HTERT RPE-1 (cell line): ENCODE data around the gene FGL2.
"Not testable (repeated sequence)": the region's sequence is repeated elsewhere in the genome, so short reads cannot be mapped to it uniquely, and the experiment has no call there.

Experiments
- in situ Hi-C: fragments of 300-500 bp; cut with MboI; formaldehyde crosslinking; loops from 4 replicates; pipeline ENCODE4 v1.14.3; 2020; ENCODE audit warnings: low sequenced_read_pairs

FGL2 gene

DNA sequence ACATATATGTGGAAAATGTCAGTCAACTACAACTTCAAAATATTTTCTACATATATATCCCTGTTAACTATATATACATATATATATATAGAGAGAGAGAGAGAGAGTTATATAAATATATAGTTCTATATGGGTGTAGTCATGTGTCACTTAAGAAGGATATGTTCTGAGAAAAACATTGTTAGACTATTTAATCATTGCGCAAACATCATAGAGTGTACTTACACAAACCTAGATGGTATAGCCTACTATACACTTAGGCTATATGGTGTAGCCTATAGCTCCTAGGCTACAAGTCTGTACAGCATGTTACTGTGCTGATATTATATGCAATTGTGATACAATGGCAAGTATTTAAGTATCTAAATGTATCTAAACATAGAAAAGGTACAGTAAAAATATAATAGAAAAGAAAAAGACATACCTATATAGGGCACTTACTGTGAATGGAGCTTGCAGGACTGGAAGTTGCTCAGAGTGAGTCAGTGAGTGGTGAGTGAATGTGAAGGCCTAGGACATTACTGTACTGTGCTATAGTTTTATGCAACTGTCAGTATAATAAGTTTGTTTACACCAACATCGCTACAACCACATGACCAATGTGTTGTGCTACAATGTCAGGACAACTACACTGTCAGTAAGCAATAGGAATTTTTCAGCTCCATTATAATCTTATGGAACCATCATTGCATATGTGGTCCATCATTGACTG lies 18.0 kb upstream of the FGL2 start:
- in situ Hi-C loops: no loop called here

DNA sequence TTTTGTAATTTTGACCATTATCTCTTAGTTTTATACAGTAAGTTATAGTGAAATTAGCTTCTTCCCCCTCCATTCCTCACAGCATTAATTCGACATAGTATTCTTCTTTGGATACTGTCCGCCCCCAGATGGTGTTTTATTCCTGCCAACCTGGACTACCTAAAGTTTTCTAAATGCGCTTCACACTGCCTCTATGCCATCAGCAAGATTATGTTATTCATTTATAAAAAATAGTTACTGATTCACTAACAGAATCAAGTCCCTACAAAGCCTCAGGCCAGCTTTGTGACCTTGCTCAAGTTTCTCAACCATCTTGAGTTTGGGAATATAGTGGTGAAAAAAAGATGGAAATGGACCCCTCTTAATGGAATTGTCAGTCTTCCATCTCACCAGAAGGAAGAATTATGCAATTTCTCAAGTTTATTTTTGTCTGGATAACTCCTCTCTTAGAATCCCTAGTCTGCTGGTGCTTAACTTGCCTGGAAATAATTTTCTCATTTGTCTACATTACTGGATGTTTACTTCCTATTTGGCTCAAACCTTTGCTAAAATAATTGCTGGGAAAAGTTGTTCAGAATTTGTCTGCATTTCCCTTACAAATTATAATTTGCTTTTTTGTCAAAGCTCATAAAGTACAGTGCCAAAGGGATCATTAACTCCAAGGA lies 16.7 kb upstream of the FGL2 start:
- in situ Hi-C loops: no loop called here

DNA sequence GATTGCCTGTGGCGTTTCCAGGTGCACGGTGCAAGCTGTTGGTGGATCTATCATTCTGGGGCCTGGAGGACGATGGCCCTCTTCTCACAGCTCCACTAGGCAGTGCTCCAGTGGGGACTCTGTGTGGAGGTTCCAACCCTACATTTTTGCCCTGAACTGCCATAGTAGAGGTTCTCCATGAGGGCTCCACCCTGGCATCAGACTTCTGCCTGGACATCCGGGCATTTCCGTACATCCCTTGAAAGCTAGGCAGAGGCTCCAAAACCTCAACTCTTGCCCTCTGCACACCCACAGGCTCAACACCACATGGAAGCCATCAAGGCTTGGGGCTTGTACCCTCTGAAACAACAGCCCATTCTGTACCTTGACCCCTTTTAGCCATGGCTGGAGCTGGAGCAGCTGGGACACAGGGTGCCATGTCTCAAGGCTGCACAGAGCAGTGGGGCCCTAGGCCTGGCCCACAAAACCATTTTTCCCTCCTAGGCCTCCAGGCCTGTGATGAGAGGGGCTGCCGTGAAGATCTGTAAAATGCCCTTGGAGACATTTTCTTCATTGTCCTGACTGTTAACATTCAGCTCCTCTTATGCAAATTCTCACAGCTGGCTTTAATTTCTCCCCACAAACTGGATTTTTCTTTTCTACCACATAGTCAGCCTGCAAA lies 10.0 kb upstream of the FGL2 start:
- in situ Hi-C loops: no loop called here

GRCh38 chr7:77208416-77208815 lies 8.8 kb upstream of the FGL2 start:
- in situ Hi-C loops: no loop called here

- in situ Hi-C loops: no loop called here
Measured at GRCh38 chr7:77205706-77206105, 6.1 kb upstream of the FGL2 start.

DNA sequence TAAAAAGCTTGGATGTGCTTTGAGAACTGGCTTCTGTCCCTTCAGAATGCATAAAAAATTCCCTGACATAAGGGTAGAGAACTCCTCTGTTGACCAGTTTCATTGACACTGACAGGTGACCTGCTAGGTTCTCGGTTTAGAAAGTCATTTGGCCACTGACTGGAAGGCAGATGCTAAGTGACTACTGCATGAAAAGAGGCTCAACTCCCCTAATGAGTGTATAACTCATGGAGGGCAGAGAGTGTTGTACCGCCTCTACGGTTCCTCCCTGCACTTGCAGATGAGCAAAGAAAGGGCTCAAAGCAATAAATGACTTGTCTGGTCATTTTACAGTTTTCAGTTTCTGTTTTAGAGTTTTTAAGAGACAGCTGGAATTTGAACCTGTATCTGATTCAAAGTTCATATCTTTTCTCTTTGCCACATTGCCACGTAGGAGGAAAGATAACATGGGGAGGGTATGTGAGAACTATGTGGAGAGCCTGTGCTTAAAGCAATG lies 2.9 kb upstream of the FGL2 start:
- in situ Hi-C loops: no loop called here

- in situ Hi-C loops: no loop called here
Measured at GRCh38 chr7:77200542-77200941, 923 bp upstream of the FGL2 start.

DNA sequence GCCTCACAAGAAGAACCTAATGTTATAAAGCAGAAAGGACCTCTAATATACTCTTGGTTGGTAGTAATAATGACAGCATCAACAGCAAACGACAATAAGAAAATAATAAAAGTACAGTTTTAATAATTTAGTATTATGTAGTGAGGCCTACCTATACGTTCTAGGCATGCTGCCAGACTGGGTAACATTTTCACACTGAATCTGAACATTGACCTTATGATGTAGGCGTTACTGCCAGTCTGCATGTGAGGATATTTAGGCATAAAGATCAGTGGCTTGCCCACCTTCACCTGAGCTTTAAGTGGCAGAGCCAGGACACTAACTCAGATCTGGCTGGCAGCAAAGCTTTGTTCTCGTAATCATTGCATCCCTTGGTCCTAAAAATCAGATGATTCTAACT lies 2.5 kb downstream of the FGL2 start:
- in situ Hi-C loops: no loop called here

- in situ Hi-C loops: no loop called here
Measured at GRCh38 chr7:77188731-77189437, 10.7 kb downstream of the FGL2 start.

DNA sequence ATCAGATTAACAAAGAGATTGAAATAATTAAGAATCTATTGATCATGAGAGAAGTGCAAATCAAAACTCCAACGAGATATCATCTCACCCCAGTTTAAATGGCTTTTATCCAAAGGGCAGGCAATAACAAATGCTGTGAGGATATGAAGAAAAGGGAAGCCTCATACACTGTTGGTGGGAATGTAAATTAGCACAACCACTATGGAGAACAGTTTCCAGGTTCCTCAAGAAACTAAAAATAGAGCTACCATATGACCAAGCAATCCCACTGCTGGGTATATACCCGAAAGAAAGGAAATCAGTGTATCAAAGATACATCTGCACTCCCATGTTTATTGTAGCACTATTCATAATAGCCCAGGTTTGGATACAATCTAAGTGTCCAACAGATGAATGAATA lies 13.8 kb downstream of the FGL2 start:
- in situ Hi-C loops: no loop called here

DNA sequence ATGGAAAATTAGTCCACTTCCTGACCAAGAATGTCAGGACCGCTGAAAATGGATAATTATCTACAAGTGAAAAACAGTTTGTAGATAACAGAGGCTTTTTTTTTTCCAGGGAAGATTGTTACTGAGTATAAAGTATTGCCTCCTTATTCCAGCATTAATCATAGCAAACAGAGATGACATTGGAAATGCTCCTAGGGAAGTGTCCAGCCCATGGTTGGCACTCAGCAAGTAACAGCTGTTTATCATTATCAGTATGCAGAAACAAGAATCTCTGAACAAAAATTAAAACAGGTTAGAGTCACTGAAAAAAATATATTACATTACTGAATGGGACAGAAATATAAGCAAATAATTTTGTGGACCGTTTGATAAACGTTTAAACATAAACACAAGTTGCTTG lies 14.6 kb downstream of the FGL2 start:
- in situ Hi-C loops: no loop called here

GRCh38 chr7:77184463-77184862 lies 15.2 kb downstream of the FGL2 start:
- in situ Hi-C loops: no loop called here

DNA sequence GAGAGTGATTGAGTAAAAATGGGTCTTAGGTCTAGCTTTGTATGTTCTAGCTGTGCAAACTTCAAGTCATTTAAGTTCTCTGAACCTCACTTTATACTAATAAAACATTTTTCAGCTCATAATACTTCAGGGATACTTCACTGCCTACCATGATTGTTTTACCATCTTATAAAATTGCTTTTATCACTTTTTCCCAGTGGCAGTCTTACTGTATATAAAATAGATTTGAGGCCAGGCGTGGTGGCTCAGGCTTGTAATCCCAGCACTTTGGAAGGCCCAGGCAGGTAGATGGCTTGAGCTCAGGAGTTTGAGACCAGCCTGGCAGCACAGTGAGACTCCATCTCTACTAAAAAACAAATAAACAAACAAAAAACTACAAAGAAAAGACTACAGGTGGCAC lies 17.4 kb downstream of the FGL2 start:
- in situ Hi-C loops: no loop called here

- in situ Hi-C loops: no loop called here
Measured at GRCh38 chr7:77181734-77182133, 17.9 kb downstream of the FGL2 start.

DNA sequence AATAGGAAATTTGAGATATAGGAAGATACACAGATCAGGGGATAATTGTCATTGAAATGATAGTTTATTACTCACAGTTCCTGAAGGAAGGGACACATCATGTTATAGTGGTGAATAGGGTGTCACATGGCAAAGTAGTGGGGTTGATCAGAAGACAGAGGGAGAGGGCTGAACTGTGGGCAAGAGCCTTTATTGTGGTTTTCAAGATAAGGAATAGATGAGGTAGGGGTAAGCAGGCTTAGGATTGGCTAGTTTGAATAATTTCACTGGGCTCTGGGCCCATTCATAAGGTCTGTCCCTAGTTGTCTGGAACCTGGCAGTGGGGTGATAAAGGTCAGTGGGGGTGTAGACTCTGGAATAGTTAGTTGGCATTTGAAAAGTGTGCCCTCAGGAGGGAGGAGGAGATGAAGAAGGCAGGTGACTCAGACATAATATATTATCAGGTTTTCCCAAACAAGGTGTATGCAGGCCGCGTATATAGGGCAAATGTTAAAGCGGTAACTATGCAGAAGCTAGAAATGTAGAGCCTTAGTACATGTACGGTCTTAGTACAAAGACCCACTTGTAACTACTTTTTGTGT lies 18.5 kb downstream of the FGL2 start:
- in situ Hi-C loops: no loop called here

DNA sequence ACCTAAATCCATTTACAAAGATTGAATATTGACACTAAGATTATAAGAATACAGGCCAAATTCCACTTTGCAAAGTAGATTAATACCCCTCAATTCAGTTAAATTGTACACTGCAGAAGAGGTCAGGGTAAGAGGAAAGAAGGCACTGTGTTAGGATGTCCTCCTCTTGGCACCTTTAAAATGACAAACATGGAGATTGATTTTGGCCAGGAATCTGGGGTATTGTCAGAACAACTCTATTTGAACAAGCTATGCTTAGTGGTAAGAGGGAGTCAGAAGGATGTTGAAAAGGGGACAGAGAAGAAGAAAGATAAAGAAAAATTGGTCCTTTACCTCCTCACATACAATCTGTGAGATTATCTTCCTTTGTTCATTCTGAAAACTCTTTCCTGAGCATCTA lies 21.6 kb downstream of the FGL2 start:
- in situ Hi-C loops: not testable (repeated sequence)

- in situ Hi-C loops: not testable (repeated sequence)
Measured at GRCh38 chr7:77177321-77177904, 22.2 kb downstream of the FGL2 start.

- in situ Hi-C loops: not testable (repeated sequence)
Measured at GRCh38 chr7:77175274-77175800, 24.3 kb downstream of the FGL2 start.

DNA sequence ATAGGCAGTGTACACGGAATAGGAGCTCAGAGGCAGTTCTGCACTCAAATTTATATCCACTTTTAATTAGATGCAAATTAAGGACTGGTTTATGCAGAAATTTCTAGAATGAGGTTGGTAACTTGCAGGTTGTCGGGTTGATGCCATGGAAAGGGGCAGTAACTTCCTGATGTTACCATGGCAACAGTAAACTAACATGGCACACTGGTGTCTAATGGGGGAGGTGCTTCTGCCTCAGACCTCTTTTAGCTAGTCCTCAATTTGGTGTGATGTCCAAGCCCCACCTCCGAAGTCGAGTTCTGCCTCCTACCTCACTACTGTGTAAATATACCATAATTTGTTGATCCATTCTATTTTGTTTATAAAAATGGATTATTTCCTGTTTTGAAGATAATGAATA lies 25.2 kb downstream of the FGL2 start:
- in situ Hi-C loops: not testable (repeated sequence)

DNA sequence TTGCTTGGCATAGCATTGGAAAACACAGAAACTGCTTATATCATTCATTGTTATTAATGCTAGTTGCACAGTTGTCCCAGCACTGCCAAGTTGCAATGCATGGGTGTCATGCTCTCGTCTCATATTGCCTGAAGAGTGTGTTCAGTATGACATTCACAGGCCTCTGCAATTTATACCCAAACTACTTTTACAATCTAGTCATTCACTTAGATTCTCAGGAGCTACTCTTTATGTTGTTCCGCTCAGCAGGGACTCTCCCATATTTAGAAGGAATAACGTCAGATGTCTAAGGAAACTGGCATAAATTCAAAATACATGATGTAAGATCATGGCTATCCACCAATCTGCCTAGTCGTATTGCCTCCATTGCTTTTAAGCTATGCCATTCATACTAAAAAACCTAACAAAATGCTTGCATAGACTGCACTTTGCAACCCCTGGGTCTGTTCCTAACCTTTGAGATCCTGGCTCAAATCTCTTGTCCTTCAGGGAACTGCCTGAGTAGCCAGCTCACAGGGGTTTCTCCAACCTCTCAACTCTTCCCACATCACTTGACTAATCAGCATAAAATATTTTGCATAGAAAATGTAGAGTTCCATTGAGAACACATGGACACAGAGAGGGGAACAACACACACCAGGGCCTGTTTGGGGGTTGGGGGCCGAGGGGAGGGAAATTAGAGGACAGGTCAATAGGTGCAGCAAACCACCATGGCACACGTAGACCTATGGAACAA lies 27.0 kb downstream of the FGL2 start:
- in situ Hi-C loops: not testable (repeated sequence)
